GM13977 (cell line): ENCODE measurements around the gene CPNE7.
"Not testable (repeated sequence)": the region's sequence is repeated elsewhere in the genome, so short reads cannot be mapped to it uniquely, and the experiment has no call there.

Experiments
- DNase-seq: peaks from one replicate; pipeline ENCODE4 v3.0.0; 2012; ENCODE audit warnings: low spot score
- CTCF ChIP-seq: IDR thresholded peaks from 2 replicates; pipeline ENCODE4 v1.5.1; 2012; ENCODE audit warnings: mild to moderate bottlenecking, control low read depth; ENCODE audit not compliant: insufficient read depth; ENCODE audit errors: extremely low read depth, missing control alignments
- in situ Hi-C: fragments of 300-500 bp; cut with MboI; formaldehyde crosslinking; loops from one replicate; pipeline ENCODE4 v1.12.0; 2022; ENCODE audit warnings: low sequenced_read_pairs, low pct_unique_long_range_greater_than_20kb, mixed read lengths, inconsistent platforms; ENCODE audit not compliant: unreplicated experiment

Gene CPNE7

GRCh38 chr16:89583895-89584644 is 8.5 kb downstream of the CPNE7 start:
- DNase-seq: no peak
- in situ Hi-C loops: no loop called here
- no peak for TF ChIP-seq CTCF

DNA sequence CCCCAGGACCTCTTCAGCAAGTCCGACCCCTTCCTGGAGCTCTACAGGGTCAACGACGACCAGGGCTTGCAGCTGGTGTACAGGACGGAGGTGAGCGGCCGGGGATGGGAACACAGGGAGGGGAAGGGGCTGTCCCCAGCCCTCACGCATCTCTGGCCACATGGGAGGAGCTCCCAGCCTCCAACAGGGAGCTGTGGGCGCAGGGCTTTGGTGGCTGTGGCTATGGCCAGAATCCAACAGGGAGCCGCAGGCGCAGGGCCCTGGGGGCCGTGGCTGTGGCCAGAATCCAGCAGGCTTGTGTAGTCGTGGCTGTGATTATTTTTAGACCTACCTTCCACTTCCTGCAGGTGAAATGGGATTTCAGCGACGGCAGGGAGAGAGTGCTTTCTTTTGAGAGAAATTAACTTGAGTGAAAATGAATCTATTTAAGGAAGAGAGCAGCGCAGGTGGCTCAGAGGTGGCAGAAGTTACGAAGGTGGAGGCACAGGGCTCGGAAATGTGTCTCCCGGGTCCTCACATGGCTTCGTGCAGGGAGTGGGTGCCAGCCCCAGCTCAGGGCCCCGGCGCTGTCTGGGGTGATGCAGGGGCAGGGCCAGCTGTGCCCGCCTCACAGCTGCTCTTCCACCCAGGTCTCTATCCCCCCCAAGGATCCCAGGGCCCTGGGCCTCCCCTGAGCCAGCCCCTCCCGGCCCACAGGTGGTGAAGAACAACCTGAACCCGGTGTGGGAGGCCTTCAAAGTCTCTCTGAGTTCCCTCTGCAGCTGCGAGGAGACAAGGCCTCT is 9.4 kb downstream of the CPNE7 start:
- TF ChIP-seq CTCF: no peak
- in situ Hi-C loops: no loop called here
- no peak for DNase-seq

GRCh38 chr16:89586218-89586617 is 10.7 kb downstream of the CPNE7 start:
- DNase-seq: no peak
- TF ChIP-seq CTCF: no peak
- in situ Hi-C loops: no loop called here

- in situ Hi-C loops: no loop called here
- DNase-seq: no peak
- TF ChIP-seq CTCF: no peak
Measured at GRCh38 chr16:89586853-89587252, 11.3 kb downstream of the CPNE7 start.

DNA sequence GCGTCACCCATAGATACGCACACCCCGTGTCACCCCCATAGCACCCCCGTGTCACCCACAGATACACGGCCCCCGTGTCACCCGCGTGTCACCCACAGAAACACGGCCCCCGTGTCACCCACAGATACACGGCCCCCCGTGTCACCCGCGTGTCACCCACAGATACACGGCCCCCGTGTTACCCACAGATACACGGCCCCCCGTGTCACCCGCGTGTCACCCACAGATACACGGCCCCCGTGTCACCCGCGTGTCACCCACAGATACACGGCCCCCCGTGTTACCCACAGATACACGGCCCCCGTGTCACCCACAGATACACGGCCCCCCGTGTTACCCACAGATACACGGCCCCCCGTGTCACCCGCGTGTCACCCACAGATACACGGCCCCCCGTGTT is 12.1 kb downstream of the CPNE7 start:
- in situ Hi-C loops, DNase-seq: not testable (repeated sequence)

- no peak for TF ChIP-seq CTCF
- DNase-seq: no peak
- in situ Hi-C loops: no loop called here
Measured at GRCh38 chr16:89588413-89589109, 13.0 kb downstream of the CPNE7 start.
